ENCODE measurements around the gene CADM2. TPM values are rescaled to one million over a fixed set of nuclear protein-coding genes. Genes with fewer than 3 reads are reported as not detected.

The CADM2 gene
- total and polyA plus RNA-seq, 4 donors: 42.2 to 133 (median 81.1) TPM

GRCh38 chr3:85709346-85709892, 750.6 kb downstream of the CADM2 start:
- peak in 2 of 6 donors; percentile 57 to 75 for DNase-seq (ENCODE audit: low read depth in 4 of 6, low spot score in 6 of 6)
- WGBS (ENCODE audit: insufficient coverage): no CpG with 5 or more reads among the region's 2 CpGs
- Histone ChIP-seq H3K27me3 (ENCODE audit: control insufficient read depth, insufficient read depth, low read length) (no peaks in the 10 kb centered on the region), H3K4me1 (ENCODE audit: control insufficient read depth, insufficient read depth, low read length) (no peaks in the 10 kb centered on the region), H3K9me3 (ENCODE audit: control insufficient read depth, insufficient read depth, low read length) (no peaks in the 10 kb centered on the region), H3K27ac (ENCODE audit: low read depth, low read length) (no peak overlapping the region), H3K36me3 (ENCODE audit: control insufficient read depth, insufficient read depth, low read length) (no peaks in the 10 kb centered on the region), H3K4me3 (ENCODE audit: low read depth, low read length) (no peak overlapping the region)

GRCh38 chr3:85710490-85710889, 751.7 kb downstream of the CADM2 start:
- no peak overlapping the region for H3K4me3 ChIP-seq (ENCODE audit: low read depth, low read length)
- no peak for DNase-seq (ENCODE audit: low read depth in 4 of 6, low spot score in 6 of 6)
- no peaks in the 10 kb centered on the region for H3K4me1 ChIP-seq (ENCODE audit: control insufficient read depth, insufficient read depth, low read length)
- no CpG with 5 or more reads among the region's 2 CpGs for WGBS (ENCODE audit: insufficient coverage)
- H3K36me3 ChIP-seq (ENCODE audit: control insufficient read depth, insufficient read depth, low read length): no peaks in the 10 kb centered on the region
- H3K27me3 ChIP-seq (ENCODE audit: control insufficient read depth, insufficient read depth, low read length): no peaks in the 10 kb centered on the region
- H3K27ac ChIP-seq (ENCODE audit: low read depth, low read length): no peak overlapping the region
- no peaks in the 10 kb centered on the region for H3K9me3 ChIP-seq (ENCODE audit: control insufficient read depth, insufficient read depth, low read length)

- DNase-seq (ENCODE audit: low read depth in 4 of 6, low spot score in 6 of 6): no peak
- Histone ChIP-seq H3K4me1 (ENCODE audit: control insufficient read depth, insufficient read depth, low read length) (no peaks in the 10 kb centered on the region), H3K9me3 (ENCODE audit: control insufficient read depth, insufficient read depth, low read length) (peaks cover 2% of the 10 kb centered on the region), H3K4me3 (ENCODE audit: low read depth, low read length) (no peak overlapping the region), H3K36me3 (ENCODE audit: control insufficient read depth, insufficient read depth, low read length) (peaks cover 3% of the 10 kb centered on the region), H3K27ac (ENCODE audit: low read depth, low read length) (no peak overlapping the region), H3K27me3 (ENCODE audit: control insufficient read depth, insufficient read depth, low read length) (no peaks in the 10 kb centered on the region)
- WGBS (ENCODE audit: insufficient coverage): 96% methylated on average over 10 of the region's 10 CpGs
Observed at GRCh38 chr3:85721409-85722145, 762.8 kb downstream of the CADM2 start.

GRCh38 chr3:85725809-85726208, 767.0 kb downstream of the CADM2 start:
- Histone ChIP-seq H3K27me3 (ENCODE audit: control insufficient read depth, insufficient read depth, low read length) (no peaks in the 10 kb centered on the region), H3K36me3 (ENCODE audit: control insufficient read depth, insufficient read depth, low read length) (peaks cover 3% of the 10 kb centered on the region), H3K4me3 (ENCODE audit: low read depth, low read length) (no peak overlapping the region)

GRCh38 chr3:85726241-85726640, 767.5 kb downstream of the CADM2 start:
- DNase-seq (ENCODE audit: low read depth in 4 of 6, low spot score in 6 of 6): no peak
- H3K27ac ChIP-seq (ENCODE audit: low read depth, low read length): no peak overlapping the region
- H3K36me3 ChIP-seq (ENCODE audit: control insufficient read depth, insufficient read depth, low read length): peaks cover 3% of the 10 kb centered on the region
- WGBS (ENCODE audit: insufficient coverage): no CpG with 5 or more reads among the region's 2 CpGs
- H3K27me3 ChIP-seq (ENCODE audit: control insufficient read depth, insufficient read depth, low read length): no peaks in the 10 kb centered on the region
- no peak overlapping the region for H3K4me3 ChIP-seq (ENCODE audit: low read depth, low read length)
- H3K4me1 ChIP-seq (ENCODE audit: control insufficient read depth, insufficient read depth, low read length): no peaks in the 10 kb centered on the region
- peaks cover 2% of the 10 kb centered on the region for H3K9me3 ChIP-seq (ENCODE audit: control insufficient read depth, insufficient read depth, low read length)

More at GRCh38 chr3:85725809-85726208, 767.0 kb downstream of the CADM2 start:
- Histone ChIP-seq H3K9me3 (ENCODE audit: control insufficient read depth, insufficient read depth, low read length) (peaks cover 2% of the 10 kb centered on the region), H3K4me1 (ENCODE audit: control insufficient read depth, insufficient read depth, low read length) (no peaks in the 10 kb centered on the region), H3K27ac (ENCODE audit: low read depth, low read length) (no peak overlapping the region)
- no peak for DNase-seq (ENCODE audit: low read depth in 4 of 6, low spot score in 6 of 6)

GRCh38 chr3:85737846-85738245, 779.1 kb downstream of the CADM2 start:
- no peaks in the 10 kb centered on the region for H3K27me3 ChIP-seq (ENCODE audit: control insufficient read depth, insufficient read depth, low read length)
- no peaks in the 10 kb centered on the region for H3K9me3 ChIP-seq (ENCODE audit: control insufficient read depth, insufficient read depth, low read length)
- H3K36me3 ChIP-seq (ENCODE audit: control insufficient read depth, insufficient read depth, low read length): no peaks in the 10 kb centered on the region
- whole genome bisulfite sequencing (ENCODE audit: insufficient coverage): no CpG with 5 or more reads among the region's 3 CpGs
- H3K27ac ChIP-seq (ENCODE audit: low read depth, low read length): no peak overlapping the region
- DNase-seq (ENCODE audit: low read depth in 4 of 6, low spot score in 6 of 6): no peak
- no peaks in the 10 kb centered on the region for H3K4me1 ChIP-seq (ENCODE audit: control insufficient read depth, insufficient read depth, low read length)
- no peak overlapping the region for H3K4me3 ChIP-seq (ENCODE audit: low read depth, low read length)

GRCh38 chr3:85740561-85740960, 781.8 kb downstream of the CADM2 start:
- Histone ChIP-seq H3K36me3 (ENCODE audit: control insufficient read depth, insufficient read depth, low read length) (no peaks in the 10 kb centered on the region), H3K27ac (ENCODE audit: low read depth, low read length) (no peak overlapping the region), H3K4me1 (ENCODE audit: control insufficient read depth, insufficient read depth, low read length) (no peaks in the 10 kb centered on the region), H3K27me3 (ENCODE audit: control insufficient read depth, insufficient read depth, low read length) (no peaks in the 10 kb centered on the region), H3K9me3 (ENCODE audit: control insufficient read depth, insufficient read depth, low read length) (no peaks in the 10 kb centered on the region), H3K4me3 (ENCODE audit: low read depth, low read length) (no peak overlapping the region)
- WGBS (ENCODE audit: insufficient coverage): 80% methylated on average over 1 of the region's 2 CpGs
- no peak for DNase-seq (ENCODE audit: low read depth in 4 of 6, low spot score in 6 of 6)

- no peak overlapping the region for H3K4me3 ChIP-seq (ENCODE audit: low read depth, low read length)
- no peak for DNase-seq (ENCODE audit: low read depth in 4 of 6, low spot score in 6 of 6)
- H3K27me3 ChIP-seq (ENCODE audit: control insufficient read depth, insufficient read depth, low read length): no peaks in the 10 kb centered on the region
- H3K9me3 ChIP-seq (ENCODE audit: control insufficient read depth, insufficient read depth, low read length): no peaks in the 10 kb centered on the region
- no peaks in the 10 kb centered on the region for H3K4me1 ChIP-seq (ENCODE audit: control insufficient read depth, insufficient read depth, low read length)
- no peak overlapping the region for H3K27ac ChIP-seq (ENCODE audit: low read depth, low read length)
- H3K36me3 ChIP-seq (ENCODE audit: control insufficient read depth, insufficient read depth, low read length): no peaks in the 10 kb centered on the region
Observed at GRCh38 chr3:85758442-85758841, 799.7 kb downstream of the CADM2 start.

GRCh38 chr3:85760342-85760741, 801.6 kb downstream of the CADM2 start:
- DNase-seq (ENCODE audit: low read depth in 4 of 6, low spot score in 6 of 6): no peak
- H3K27me3 ChIP-seq (ENCODE audit: control insufficient read depth, insufficient read depth, low read length): no peaks in the 10 kb centered on the region
- no peaks in the 10 kb centered on the region for H3K36me3 ChIP-seq (ENCODE audit: control insufficient read depth, insufficient read depth, low read length)
- no CpG with 5 or more reads among the region's 3 CpGs for WGBS (ENCODE audit: insufficient coverage)
- H3K9me3 ChIP-seq (ENCODE audit: control insufficient read depth, insufficient read depth, low read length): no peaks in the 10 kb centered on the region
- H3K4me1 ChIP-seq (ENCODE audit: control insufficient read depth, insufficient read depth, low read length): no peaks in the 10 kb centered on the region
- no peak overlapping the region for H3K27ac ChIP-seq (ENCODE audit: low read depth, low read length)
- H3K4me3 ChIP-seq (ENCODE audit: low read depth, low read length): no peak overlapping the region

GRCh38 chr3:85780806-85781205, 822.0 kb downstream of the CADM2 start:
- Histone ChIP-seq H3K36me3 (ENCODE audit: control insufficient read depth, insufficient read depth, low read length) (no peaks in the 10 kb centered on the region), H3K9me3 (ENCODE audit: control insufficient read depth, insufficient read depth, low read length) (no peaks in the 10 kb centered on the region), H3K27me3 (ENCODE audit: control insufficient read depth, insufficient read depth, low read length) (no peaks in the 10 kb centered on the region), H3K4me1 (ENCODE audit: control insufficient read depth, insufficient read depth, low read length) (no peaks in the 10 kb centered on the region), H3K27ac (ENCODE audit: low read depth, low read length) (no peak overlapping the region), H3K4me3 (ENCODE audit: low read depth, low read length) (no peak overlapping the region)
- DNase-seq (ENCODE audit: low read depth in 4 of 6, low spot score in 6 of 6): no peak
- 83% methylated on average over 3 of the region's 4 CpGs for WGBS (ENCODE audit: insufficient coverage)
